Activated T-cell treated with anti-CD3 and anti-CD28 coated beads for 24 hours (primary cell): Measurements from ENCODE around the gene PADI3.

ENCODE experiments used
- DNase-seq: peaks from one replicate; pipeline ENCODE4 v3.0.0-alpha.2; 2020; ENCODE audit warnings: low read depth

PADI3 gene

DNA sequence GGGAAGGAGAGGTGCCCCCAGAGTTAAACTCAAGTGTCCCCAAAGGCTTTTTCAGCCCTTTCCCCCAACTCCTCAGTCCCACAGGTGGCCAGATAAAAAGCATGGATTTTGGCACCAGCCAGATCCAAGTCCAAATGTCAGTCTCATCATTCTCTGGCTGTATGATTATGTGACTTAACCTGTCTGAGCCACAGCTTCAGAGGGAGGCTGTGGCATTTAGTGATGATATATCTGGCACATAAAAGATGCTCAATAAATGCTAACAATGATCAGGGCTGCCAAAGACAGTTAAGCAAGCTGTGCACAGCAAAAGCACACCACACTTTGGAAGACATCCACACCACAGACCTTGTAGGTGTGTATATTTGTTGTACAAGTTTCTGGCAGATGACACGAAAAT, 5.6 kb upstream of the PADI3 start:
- no peak for DNase-seq

DNA sequence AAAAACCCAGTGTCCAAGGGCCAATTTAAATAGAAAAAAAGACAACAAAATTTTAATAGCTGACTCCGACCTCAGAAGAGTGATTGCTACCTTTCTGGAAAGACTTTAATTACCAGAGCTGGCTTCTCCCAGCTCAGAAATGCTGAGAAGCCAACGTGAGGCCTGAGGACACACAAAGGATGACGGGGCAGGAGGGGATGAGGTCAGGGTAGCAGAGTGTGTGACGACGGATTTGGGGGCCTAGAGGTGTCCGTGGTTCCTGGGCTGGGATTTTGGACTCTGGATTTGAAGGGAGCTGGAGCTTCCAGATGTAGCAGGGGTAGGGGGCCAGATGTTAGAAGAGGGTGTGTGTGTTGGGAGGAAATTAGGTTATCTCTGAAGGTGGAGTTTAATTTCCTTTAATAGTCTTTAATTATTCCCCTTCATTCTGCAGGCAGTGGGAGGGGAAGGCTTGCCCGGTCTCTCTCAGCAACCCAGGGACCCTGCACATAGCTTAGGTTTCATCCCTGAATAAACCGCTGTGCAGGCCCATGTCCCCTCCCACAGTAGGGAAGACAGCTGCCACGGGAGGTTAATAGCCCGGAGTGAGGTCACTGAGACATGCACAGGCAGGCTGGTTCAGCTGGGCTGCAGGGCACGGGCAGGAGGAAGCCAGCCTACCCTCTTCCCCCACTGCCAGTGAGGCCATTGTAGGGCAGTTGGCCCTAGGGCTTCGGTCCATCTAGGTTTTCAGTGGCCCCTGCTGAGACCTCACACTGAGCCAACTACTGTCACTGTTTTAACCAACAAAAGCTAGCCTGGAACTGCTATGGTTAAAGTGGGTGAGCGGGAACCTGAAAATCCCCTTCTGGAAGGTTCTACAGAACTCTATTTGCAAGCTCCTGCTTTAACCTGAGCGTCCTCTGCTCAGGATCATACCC, 3.8 kb upstream of the PADI3 start:
- DNase-seq, result no peak

DNA sequence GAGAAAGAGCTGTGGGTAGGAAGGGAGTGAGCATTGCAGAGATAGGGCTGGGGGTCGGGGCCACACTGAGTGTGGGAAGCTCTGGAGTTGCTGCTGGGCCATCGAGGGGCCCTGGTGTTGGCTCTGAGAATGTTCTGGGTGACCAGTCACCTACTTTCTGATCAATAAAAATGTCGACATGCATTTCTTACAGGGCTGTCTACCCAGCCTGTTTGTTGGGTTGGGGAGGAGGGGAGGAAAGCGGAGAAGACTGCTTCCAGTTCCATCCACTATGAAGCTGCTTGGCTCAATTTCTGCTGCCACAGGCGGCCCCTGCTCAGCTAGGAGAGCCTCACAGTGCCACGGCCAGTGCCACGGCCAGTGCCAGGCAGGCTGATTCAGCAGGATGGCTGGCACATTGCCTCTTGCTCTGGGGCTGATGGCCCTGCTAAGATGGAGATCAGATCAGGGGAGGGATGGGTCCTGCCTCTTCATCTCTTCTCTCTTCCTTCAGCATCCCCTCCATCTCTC, 3.0 kb upstream of the PADI3 start:
- no peak for DNase-seq

DNA sequence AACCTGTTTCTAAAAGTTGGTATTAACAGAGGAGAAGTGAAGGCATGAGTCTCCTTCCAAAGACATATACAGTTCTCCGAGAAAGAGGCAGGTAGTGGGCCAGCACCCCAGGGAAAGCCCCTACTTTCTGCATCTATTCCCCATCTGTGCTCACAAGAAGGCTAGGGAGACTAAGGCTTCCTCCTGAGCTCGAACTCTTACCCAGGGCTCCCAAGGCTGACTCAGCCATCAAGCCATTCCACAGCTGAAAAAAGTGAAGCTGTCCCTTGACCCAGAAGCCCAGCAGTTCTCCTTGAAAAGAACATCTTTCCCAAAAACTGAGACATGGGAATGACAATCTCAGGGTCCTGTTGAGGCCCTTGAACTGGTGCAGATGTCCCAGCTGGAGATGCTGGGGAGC, 1.9 kb upstream of the PADI3 start:
- DNase-seq, result no peak

DNA sequence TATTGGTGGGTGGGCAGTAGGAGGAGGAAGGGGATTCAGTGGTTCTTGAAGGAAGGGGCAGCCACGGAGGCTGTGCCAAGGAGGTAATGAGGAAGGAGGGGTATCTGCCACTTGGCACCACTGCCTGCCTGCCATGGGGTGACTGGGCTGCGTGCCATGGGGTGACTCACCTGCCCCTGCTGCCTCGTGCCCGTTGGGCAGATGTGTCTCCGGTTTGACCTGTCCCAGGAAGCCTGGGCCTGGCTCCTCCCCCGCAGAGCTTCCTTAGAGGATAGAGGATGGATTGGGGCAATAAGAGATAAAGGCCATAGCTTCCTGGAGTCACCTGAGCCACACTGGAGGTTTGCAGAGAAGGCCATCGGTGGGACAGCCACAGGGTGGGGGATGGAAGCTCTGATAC, 1.7 kb downstream of the PADI3 start:
- no peak for DNase-seq

DNA sequence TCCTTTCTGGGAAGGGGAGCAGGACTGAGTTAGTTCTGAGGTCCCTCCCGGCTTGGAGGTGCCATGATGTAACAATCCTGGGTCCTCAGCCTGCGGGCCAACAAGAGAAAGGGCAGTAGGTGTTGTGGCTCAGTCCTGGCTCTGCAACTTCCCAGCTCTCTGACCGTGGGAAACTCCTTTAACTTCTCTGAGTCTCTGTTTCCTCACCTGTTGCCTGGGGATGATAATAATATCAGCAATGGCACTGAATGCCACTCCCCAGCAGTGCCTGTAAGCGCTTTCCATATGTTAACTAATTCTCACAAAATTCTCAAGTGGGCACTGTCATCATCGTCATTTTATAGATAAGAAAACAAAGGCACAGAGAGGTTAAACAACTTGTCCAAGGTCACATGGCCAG, 2.3 kb downstream of the PADI3 start:
- DNase-seq, result no peak

DNA sequence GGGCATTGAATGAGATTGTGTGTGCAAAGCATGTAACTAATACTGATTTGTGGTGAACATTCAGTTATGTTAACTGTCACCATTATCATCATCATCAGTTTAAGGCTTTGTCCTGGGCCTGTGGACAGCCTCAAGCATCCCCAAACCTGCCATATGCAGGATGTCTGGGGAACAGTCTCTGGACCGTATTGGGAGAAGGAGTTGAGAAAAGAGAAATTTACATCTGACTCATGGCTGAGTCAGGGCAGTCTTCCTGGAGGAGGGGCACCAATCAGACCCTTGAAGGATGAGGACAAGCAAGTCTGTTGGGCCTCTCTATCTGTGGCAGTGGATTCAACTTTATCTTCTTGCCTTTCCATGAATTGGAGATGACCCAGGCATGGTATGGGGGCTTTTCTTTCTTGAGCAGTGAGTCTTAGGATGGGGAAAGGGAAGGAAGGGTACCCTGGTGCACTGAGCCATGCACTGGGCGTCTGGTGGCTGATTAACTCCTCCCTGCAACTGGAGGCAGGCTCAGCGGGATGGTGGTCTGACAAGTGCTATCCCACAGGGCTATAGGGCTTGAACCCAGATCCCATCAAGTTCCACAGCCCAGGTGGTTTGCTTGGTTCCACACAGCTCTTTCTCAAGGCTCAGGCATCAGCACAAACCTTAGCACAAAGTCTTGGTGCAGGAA, 2.9 kb downstream of the PADI3 start:
- no peak for DNase-seq

DNA sequence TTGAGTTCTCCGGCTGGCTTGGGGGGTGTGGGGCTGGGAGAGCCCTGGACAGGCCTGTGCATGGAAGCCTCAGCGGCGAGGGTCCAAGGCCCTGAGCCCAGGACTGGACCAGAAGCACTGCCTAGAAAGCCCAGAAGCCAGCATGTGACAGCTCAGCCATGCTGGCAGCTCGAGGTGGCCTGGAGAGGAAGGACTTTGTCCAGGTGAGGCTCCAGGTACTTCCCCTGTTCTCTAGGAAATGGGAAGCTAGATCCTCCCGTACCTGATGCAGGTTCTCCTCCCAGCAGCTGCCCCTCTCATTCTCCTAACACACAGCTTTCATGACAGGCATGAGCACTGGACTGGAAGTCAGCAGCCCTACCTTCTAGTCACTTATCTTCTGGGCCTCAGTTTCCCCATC, 6.4 kb downstream of the PADI3 start:
- DNase-seq, result no peak

DNA sequence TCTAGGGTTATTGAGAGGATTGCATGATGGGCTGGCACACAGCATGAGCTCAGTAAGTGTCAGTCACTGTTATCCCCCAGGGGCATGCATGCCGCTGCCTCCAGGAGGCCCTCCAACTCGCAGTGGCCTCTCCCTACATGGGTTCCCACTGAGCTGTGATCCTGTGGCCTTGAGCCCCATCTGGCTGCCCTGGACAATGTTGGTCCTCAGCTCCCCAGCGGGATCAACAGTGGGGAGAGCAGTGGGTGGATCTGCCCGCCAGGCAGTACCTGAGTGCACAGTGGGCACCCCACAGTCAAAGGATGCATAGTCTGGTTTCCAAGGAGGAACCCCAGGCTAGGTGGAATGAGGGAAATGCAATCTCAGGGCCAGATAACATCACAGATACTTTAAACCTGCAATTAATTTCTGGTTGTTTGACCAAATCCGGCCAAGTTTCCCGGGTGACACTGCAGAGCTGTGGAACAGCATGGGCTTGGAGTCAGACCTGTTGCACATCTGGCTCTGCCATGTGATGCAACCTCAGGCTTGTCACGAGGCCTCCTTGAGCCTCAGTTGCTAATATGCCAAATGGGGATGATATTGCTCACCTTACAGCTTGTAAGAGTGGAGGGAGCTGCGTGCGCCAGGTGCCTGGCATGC, 9.3 kb downstream of the PADI3 start:
- DNase-seq, result no peak

DNA sequence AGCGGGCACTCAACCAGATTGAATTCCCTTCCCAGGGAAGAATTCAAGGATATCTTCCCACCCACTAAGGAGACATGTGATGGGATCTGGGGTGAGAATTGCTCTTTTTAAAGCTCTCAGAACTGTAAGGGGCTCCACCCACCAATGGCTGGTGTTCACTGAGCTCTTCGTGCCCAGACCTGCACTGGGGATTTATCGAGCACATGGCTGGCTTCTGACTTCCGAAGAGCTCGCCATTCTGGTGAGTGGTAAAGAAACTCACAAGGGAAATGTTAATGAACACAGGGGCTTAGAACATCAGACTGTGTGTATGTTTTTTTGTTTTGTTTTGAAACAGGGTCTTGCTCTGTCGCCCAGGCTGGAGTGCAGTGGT, 9.8 kb downstream of the PADI3 start:
- no peak for DNase-seq

DNA sequence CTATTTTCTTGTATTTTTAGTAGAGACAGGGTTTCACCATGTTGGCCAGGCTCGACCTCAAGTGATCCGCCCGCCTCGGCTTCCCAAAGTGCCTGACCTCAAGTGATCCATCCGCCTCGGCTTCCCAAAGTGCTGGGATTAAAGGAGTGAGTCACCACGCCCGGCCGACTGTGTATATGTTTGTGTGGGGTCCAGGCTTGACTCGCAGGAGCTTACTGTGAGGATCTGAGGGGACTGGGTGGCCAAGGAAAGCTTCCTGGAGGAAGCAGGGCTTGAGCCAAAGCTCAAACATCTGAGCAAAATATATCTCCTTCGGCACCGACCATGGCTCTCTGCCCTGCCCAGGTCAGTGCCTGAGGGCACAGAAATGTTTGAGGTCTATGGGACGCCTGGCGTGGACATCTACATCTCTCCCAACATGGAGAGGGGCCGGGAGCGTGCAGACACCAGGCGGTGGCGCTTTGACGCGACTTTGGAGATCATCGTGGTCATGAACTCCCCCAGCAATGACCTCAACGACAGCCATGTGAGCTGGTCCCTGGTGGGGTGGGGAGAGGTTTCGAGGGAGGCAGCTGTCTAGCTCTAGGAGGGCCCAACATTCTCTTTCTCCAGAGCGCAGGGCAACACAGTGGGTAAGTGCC, 10.5 kb downstream of the PADI3 start:
- DNase-seq, result no peak

DNA sequence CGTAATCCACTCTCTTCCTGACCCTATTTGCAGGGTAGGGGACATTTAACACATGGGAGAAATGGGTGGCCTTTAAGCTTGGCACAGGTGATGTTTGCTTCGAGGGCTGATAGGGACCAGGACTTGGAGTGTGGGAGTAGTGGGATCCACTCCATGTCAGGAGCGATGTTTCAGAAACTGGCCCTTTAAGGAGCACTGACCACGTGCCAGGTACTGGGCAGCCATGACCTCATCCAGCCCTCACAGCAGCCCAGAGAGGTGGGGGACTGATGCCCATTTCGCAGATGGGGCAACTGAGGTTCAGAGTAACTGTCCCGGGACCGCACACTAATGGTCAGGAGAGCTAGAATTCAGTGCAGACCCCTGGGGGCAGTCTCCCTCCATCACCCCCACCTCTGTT, 11.4 kb downstream of the PADI3 start:
- DNase-seq, result no peak

DNA sequence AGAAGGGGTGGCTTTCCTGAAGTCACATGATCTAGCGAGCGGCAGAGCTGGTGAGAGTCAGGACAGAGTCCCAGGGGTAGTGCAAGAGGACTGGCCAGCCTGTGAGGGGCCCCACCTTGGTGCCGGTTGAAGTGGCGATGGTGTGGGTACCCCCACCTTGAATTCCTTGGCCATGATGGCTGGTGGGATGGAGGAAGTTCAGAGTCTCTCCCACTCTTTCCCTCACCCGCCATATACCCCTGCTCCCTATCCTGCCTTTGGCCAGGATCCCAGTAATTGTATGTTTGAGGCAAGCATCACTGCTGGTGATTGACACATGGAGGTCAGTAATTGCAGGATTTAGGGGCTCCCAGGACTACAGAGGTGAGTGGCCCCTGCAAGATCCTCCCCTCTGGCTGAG, 11.8 kb downstream of the PADI3 start:
- DNase-seq, result no peak

DNA sequence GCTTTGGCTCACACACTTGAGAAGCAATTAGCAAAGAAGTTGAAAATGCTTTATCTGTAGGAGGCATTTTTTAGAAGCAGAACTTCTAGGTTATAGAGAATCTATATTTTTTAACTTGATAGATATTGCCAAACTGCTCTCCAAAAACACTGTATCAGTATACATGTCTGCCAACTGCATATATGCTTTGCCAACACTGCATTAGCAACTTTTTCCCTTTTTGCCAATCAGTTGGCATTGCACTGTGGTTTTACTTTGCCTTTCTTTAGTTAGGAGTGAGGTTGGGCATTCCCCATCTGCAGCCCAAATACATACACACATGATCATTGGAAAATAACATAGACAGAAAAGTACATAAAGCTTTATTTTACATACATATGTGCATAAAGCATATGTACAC, 15.0 kb downstream of the PADI3 start:
- no peak for DNase-seq

DNA sequence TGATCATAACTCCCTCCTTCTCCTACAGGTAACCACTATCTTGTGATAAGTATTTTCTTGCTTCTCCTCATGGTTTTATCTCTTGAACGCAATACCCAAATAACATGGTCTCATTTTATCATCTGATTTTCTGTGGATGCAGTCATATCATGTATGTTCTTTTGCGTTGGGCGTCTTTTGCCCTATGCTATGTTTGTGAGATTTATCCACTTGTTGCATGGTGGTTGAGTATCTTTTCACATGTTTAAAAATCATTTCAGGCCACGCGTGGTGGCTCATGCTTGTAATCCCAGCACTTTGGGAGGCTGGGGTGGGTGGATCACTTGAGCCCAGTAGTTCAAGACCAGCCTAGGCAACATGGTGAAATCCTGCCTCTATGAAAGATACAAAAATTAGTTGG, 15.6 kb downstream of the PADI3 start:
- no peak for DNase-seq

DNA sequence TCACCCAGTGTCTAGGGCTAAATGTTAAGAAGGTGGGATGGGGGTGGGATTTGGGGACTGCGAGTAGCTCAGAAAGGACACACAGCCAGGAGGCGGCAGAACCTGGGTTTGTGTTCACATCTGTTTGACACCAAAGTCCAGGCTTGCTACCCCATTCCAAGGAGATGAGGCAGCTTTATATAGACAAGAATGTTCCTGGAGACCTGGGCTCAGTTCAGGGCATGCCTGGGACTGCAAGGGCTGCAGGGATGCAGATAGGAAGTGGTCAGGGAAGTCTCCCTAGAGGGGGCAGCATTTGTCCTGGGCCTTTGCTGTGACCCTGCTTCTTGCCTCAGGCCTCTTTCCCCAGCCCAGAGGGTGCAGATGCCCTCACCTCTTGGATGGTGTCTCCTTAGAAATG, 16.3 kb downstream of the PADI3 start:
- DNase-seq, result no peak

DNA sequence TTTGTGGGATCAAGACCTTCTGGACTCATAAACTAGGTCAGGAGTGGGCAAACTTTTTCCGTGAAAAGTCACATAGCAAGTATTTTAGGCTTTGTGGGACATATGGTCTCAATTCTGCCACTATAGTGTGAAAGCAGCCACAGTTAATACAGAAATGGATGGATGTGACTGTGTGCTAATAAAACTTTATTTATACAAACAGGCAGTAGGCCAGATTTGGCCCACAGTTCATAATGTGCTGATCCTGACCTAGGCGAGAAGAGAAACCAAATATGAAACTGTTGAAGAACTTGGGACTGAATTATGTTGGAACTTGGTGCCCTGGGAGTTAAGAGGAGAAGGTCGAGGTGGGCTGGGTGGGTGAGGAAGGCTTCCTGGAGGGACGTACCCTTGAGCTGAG, 17.1 kb downstream of the PADI3 start:
- no peak for DNase-seq

DNA sequence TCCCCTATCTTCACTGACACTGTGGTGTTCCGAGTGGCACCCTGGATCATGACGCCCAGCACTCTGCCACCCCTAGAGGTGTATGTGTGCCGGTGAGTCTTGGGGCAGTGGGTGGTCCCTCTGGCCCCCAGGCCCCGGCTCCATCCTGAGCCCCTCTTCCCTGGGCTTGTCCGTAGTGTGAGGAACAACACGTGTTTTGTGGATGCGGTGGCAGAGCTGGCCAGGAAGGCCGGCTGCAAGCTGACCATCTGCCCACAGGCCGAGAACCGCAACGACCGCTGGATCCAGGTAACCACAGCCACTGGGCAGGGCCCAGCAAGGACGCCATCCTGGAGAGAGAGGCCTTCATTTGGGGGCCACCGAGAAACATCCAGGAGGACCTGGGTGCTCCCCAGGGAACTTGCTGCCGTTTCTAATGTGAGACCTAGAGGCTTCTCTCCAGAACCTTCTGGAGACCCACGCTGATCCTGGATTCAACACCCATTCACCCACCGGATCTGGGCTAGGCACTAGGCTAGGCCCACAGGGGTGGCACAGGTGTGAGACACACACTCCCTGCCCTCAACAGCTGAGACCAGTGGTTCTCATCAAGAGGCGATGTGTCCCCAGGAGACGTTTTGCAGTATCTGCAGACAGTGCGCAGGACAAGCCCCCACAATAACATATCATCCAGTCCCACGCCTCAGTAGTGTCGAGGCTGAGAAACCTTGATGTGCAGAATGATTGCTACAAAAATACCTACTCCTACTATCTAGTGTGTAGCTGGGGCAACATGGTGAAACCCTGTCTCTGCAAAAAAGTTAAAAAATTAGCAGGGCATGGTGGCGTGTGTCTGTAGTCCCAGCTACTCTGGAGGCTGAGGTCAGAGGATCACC, 22.2 kb downstream of the PADI3 start:
- DNase-seq, result no peak

DNA sequence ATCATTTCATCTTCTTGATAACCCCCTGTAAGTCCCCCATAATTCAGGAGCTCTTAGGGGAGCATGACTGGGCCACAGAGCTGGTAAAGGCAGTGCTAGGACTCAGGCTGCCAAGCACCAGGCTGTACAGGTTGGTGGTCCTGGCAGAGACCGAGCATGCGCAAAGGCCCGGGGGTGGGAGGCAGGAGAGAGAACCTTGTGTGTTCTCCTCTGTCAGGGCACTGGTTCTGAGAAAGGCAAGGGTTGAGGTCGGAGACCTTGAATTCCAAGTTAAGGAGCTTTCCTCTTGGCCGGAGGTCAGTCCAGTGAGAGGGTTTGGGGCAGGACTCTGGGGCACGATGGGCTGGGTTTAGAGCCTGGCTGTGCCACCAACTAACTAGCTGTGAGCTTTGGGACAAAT, 23.2 kb downstream of the PADI3 start:
- no peak for DNase-seq

DNA sequence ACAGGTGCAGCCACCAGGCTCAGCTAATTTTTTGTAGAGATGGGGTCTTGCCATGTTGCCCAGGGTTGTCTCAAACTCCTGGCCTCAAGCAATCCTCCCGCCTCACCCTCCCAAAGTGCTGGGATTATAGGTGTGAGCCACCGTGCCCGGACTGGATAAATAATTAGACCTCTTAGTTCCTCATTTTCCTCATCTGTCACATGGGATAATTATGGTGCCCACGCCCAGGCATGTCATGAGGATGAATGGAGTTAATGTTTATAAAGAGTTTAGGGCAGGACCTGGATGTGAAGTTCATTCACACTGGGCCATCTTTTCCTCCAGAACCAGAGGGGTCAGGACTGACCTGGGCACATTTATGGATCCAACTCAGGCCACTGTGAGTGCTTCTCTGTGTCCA, 23.7 kb downstream of the PADI3 start:
- DNase-seq, result no peak

DNA sequence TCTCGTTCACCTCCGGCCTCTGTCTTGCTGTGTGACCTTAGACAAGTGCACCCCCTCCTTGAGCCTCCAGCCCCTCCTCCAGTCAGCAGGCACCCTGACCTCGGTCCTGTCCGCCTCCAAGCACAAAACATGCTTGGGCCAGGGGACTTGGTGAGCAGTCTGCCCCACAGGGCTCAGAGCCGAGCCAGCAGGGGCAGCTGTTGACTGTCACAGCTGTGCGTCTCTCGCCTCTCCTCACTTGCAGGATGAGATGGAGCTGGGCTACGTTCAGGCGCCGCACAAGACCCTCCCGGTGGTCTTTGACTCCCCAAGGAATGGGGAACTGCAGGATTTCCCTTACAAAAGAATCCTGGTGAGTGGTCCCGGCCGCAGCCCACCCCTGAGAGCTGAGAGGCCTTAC, 24.2 kb downstream of the PADI3 start:
- no peak for DNase-seq
